Colonic mucosa (tissue), 4 donors: ENCODE data around the gene FNIP2. TPM values are rescaled to one million over a fixed set of nuclear protein-coding genes. Genes with fewer than 3 reads are reported as not detected.

Source experiments
- DNase-seq: peaks from one replicate; pipeline ENCODE4 v3.0.0-alpha.2; 2020
- H3K27ac ChIP-seq: fragments of 200-600 bp; one replicate; pipeline ENCODE4 v1.8.0; 2021
- H3K27me3 ChIP-seq: fragments of 200-600 bp; one replicate; pipeline ENCODE4 v1.8.0; 2021
- H3K36me3 ChIP-seq: fragments of 200-600 bp; one replicate; pipeline ENCODE4 v1.8.0; 2021
- H3K4me1 ChIP-seq: fragments of 200-600 bp; one replicate; pipeline ENCODE4 v1.8.0; 2021; ENCODE audit warnings: mild to moderate bottlenecking
- H3K4me3 ChIP-seq: fragments of 200-600 bp; one replicate; pipeline ENCODE4 v1.8.0; 2021
- H3K9ac ChIP-seq, 2 donors: one replicate each; pipeline ENCODE4 v1.7.0; 2013; ENCODE audit warnings: control low read depth in 2 of 2, low read depth in 2 of 2, low read length in 2 of 2
- H3K9me3 ChIP-seq: fragments of 200-600 bp; one replicate; pipeline ENCODE4 v1.8.0; 2021
- intact Hi-C: fragments of 100-400 bp; cut with DNase I; formaldehyde crosslinking; loops from one replicate; pipeline ENCODE4 v1.14.1; 2022
- total RNA-seq, 2 donors: library from RNA; stranded (reverse); fragmentation: NEBNext Ultra II Directional in 1 of 2; extraction: Animal tissue kit (Norgen Biotek cat#: 25700) in 1 of 2; gene quantifications; one replicate each; pipeline ENCODE4 v1.2.1, GENCODE V29; 2021
- TF ChIP-seq, protein P1 (sequence below): fragments of 200-600 bp; IDR thresholded peaks from one replicate; pipeline ENCODE4 v1.8.0; 2022; ENCODE audit warnings: antibody characterized with exemption, mild to moderate bottlenecking
- donor health status: healthy.
- donor health status: DM: no; HTN: no; CAD: no.
- donor health status: DM: no; HTN: no; CAD: no.

FNIP2 gene
- total RNA-seq, 2 donors from 2014 or later: 56.2 to 89.6 TPM

DNA sequence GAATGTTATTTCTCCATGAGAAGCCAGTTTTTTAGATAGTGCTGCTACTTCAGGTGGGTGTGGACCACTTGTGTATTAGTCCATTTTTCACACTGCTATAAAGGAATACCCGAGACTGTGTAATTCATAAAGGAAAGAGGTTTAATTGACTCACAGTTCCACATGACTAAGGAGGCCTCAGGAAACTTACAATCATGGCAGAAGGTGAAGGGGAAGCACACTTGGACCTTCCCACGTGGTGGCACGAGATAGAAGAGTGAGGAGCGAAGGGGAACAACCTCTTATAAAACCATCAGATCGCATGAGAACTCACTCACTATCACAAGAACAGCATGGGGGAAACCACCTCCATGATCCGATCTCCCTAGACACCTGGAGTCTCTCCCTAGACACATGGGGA lies 42.2 kb upstream of the FNIP2 start:
- H3K27me3 ChIP-seq: no peaks in the 10 kb centered on the region
- intact Hi-C loops: loop anchor here (5.0 to 10.0 kb wide), 3 partner anchors 36 to 478 kb away; no protein-coding TSS in a partner anchor
- no peak for DNase-seq
- H3K4me1 ChIP-seq: no peaks in the 10 kb centered on the region
- no peaks in the 10 kb centered on the region for H3K9me3 ChIP-seq
- no peaks in the 10 kb centered on the region for H3K36me3 ChIP-seq
- no peak overlapping the region for H3K27ac ChIP-seq
- TF ChIP-seq, protein P1, sequence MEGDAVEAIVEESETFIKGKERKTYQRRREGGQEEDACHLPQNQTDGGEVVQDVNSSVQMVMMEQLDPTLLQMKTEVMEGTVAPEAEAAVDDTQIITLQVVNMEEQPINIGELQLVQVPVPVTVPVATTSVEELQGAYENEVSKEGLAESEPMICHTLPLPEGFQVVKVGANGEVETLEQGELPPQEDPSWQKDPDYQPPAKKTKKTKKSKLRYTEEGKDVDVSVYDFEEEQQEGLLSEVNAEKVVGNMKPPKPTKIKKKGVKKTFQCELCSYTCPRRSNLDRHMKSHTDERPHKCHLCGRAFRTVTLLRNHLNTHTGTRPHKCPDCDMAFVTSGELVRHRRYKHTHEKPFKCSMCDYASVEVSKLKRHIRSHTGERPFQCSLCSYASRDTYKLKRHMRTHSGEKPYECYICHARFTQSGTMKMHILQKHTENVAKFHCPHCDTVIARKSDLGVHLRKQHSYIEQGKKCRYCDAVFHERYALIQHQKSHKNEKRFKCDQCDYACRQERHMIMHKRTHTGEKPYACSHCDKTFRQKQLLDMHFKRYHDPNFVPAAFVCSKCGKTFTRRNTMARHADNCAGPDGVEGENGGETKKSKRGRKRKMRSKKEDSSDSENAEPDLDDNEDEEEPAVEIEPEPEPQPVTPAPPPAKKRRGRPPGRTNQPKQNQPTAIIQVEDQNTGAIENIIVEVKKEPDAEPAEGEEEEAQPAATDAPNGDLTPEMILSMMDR: no peak
- no peak overlapping the region for H3K9ac ChIP-seq
- no peak overlapping the region for H3K4me3 ChIP-seq

DNA sequence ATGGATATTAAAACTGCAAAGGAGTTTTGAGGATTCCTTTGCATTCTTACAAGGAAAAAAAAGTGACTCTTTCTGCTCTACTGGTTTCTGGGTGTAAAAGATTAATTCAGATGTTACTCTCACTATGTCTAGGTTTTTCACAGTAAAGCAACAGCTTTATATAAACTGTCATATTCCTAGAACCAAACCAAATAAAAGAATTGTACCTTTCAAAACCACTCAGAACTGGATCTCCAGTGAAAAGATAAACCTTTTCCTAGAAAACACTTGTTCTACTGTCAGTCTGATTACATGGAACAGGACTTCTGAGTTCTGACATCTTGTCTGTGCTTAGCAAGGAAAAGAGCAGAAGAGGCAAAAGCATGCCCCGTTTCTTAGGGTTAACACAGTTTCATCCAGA lies 40.6 kb upstream of the FNIP2 start:
- DNase-seq: no peak
- TF ChIP-seq, protein P1: no peak
- no peaks in the 10 kb centered on the region for H3K9me3 ChIP-seq
- no peaks in the 10 kb centered on the region for H3K27me3 ChIP-seq
- H3K4me3 ChIP-seq: no peak overlapping the region
- intact Hi-C loops: loop anchor here (5.0 to 10.0 kb wide), 3 partner anchors 34 to 477 kb away; no protein-coding TSS in a partner anchor
- H3K27ac ChIP-seq: no peak overlapping the region
- H3K36me3 ChIP-seq: no peaks in the 10 kb centered on the region
- no peak overlapping the region for H3K9ac ChIP-seq
- no peaks in the 10 kb centered on the region for H3K4me1 ChIP-seq

DNA sequence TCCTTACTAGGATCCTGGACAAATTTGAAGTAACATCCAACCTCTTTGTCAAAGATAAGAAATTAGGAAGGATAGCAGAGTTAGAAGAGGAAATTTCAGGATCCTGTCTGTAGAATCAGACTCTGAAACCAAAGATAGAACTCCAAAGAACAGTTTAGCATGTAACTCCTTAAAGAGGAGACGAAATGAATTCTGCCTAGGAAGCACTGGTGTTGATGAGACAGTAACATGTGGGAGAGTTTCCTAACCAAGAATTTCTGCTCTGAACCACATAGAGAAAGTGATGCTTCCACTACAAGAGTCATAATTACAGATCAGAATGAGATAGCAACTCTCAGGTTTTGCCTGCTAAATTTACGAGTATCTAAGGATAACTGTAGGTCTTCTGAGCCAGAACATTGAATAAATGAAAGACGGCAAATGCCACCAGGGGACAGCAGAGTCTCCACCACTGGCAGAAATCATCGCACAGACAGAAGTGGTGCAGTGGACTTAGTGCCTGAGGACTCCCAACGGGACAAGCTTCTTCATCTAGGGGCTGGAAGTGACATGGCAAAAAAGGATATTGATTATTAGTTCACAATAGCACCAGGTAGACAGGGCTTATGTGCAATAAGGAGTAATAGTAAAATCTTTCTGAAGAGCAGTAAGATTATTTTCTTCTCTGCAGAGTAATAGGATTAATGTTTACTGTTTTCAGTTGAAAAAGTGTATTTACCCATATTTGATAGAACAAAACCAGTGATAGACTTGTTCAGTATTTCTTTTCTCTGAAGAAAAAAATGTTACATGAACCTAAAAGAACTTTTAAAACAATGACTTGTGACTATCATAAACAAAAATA lies 38.9 kb upstream of the FNIP2 start:
- TF ChIP-seq, protein P1: peak; percentile 91
- no peaks in the 10 kb centered on the region for H3K9me3 ChIP-seq
- no peaks in the 10 kb centered on the region for H3K4me1 ChIP-seq
- no peaks in the 10 kb centered on the region for H3K27me3 ChIP-seq
- H3K4me3 ChIP-seq: no peak overlapping the region
- H3K27ac ChIP-seq: no peak overlapping the region
- DNase-seq: peak; percentile 72
- no peak overlapping the region for H3K9ac ChIP-seq
- intact Hi-C loops: loop anchor here (2.0 to 10.0 kb wide), 4 partner anchors 32 to 475 kb away; no protein-coding TSS in a partner anchor
- H3K36me3 ChIP-seq: no peaks in the 10 kb centered on the region

DNA sequence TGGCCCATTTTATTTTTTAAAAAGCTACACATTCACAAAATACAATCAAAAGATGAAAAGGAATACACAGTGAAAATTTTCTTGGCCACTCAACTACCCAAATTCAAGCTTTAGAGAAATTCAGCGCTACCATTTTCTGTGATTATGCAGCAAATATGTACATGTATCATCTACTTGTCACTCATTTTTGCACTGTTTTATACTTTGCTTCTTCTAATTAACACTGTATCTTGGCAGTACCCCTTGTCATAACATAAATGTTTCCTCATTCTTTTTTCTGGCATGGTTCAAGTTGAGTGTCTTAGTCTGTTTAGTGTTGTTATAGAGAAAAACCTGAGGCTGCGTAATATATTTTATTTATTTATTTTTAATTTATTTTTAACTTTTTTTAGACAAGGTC lies 30.0 kb upstream of the FNIP2 start:
- TF ChIP-seq, protein P1: no peak
- Histone ChIP-seq H3K4me3 (no peak overlapping the region), H3K36me3 (no peaks in the 10 kb centered on the region), H3K27ac (no peak overlapping the region), H3K9ac (no peak overlapping the region), H3K4me1 (no peaks in the 10 kb centered on the region), H3K9me3 (no peaks in the 10 kb centered on the region), H3K27me3 (no peaks in the 10 kb centered on the region)
- intact Hi-C loops: no loop called here
- DNase-seq: no peak

DNA sequence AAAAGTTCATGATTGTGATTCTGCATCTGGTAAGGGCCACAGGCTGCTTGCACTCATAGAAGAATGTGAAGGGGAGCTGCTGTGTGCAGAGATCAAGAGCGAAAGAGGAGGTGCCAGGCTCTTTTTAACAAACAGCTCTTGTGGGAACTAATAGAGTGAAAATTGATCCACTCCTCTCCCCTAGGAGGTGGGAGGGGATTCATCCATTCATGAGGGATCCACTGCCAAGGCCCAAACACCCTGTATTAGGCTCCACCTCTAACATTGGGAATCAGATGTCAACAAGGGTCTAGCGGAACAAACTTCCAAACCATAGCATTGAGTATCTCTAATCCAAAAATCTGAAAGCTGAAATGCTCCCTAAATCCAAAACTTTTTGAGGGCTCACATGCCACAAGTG lies 29.2 kb upstream of the FNIP2 start:
- intact Hi-C loops: no loop called here

More for the DNA sequence above, 29.2 kb upstream of the FNIP2 start:
- Histone ChIP-seq H3K4me3 (no peak overlapping the region), H3K36me3 (no peaks in the 10 kb centered on the region), H3K9me3 (no peaks in the 10 kb centered on the region), H3K4me1 (no peaks in the 10 kb centered on the region), H3K27me3 (no peaks in the 10 kb centered on the region), H3K9ac (no peak overlapping the region), H3K27ac (no peak overlapping the region)
- DNase-seq: no peak
- TF ChIP-seq, protein P1: no peak
